ENCODE results near the gene SELL. TPM values are rescaled to one million over a fixed set of nuclear protein-coding genes. Genes with fewer than 3 reads are reported as not detected.
"Not testable (repeated sequence)": the region's sequence is repeated elsewhere in the genome, so short reads cannot be mapped to it uniquely, and the experiment has no call there.

SELL gene
- total RNA-seq, 1 donor from 2014 or later, result 2.5 TPM

- no peaks in the 10 kb centered on the region for H3K36me3 Mint-ChIP-seq
- TF ChIP-seq CTCF (IDR thresholded peaks at IDR 0.05; ENCODE audit: unreplicated experiment), result no peak
- H3K4me1 Mint-ChIP-seq, result peaks cover 15% of the 10 kb centered on the region
- no peak for DNase-seq (ENCODE audit: low spot score in 2 of 2, unreplicated experiment in 2 of 2)
- H3K27ac Mint-ChIP-seq, result no peak overlapping the region
- H3K9me3 Mint-ChIP-seq, result no peaks in the 10 kb centered on the region
- H3K4me3 Mint-ChIP-seq, result no peak overlapping the region
- H3K27me3 Mint-ChIP-seq (ENCODE audit: low read depth), result no peaks in the 10 kb centered on the region
These were observed 27.8 kb downstream of the SELL start for GRCh38 chr1:169683661-169684060.

GRCh38 chr1:169683168-169683567 is 28.3 kb downstream of the SELL start:
- H3K4me3 Mint-ChIP-seq; H3K27ac Mint-ChIP-seq; H3K27me3 Mint-ChIP-seq (ENCODE audit: low read depth); H3K9me3 Mint-ChIP-seq; DNase-seq (ENCODE audit: low spot score in 2 of 2, unreplicated experiment in 2 of 2); H3K36me3 Mint-ChIP-seq: not testable (repeated sequence)
- peaks cover 15% of the 10 kb centered on the region for H3K4me1 Mint-ChIP-seq

- Mint-ChIP-seq H3K27ac (peak overlapping the region; percentile 8), H3K27me3 (ENCODE audit: low read depth) (no peaks in the 10 kb centered on the region), H3K36me3 (no peaks in the 10 kb centered on the region), H3K9me3 (no peaks in the 10 kb centered on the region), H3K4me3 (no peak overlapping the region), H3K4me1 (peaks cover 15% of the 10 kb centered on the region)
- DNase-seq (ENCODE audit: low spot score in 2 of 2, unreplicated experiment in 2 of 2), result no peak
- no peak for TF ChIP-seq CTCF (IDR thresholded peaks at IDR 0.05; ENCODE audit: unreplicated experiment)
These were observed 29.3 kb downstream of the SELL start for GRCh38 chr1:169682071-169682470.

GRCh38 chr1:169681140-169681539 is 30.3 kb downstream of the SELL start:
- H3K4me3 Mint-ChIP-seq, result no peak overlapping the region
- H3K4me1 Mint-ChIP-seq, result peaks cover 15% of the 10 kb centered on the region
- H3K27me3 Mint-ChIP-seq (ENCODE audit: low read depth), result no peaks in the 10 kb centered on the region
- no peak overlapping the region for H3K27ac Mint-ChIP-seq
- TF ChIP-seq CTCF (IDR thresholded peaks at IDR 0.05; ENCODE audit: unreplicated experiment), result no peak
- no peaks in the 10 kb centered on the region for H3K9me3 Mint-ChIP-seq
- no peak for DNase-seq (ENCODE audit: low spot score in 2 of 2, unreplicated experiment in 2 of 2)
- no peaks in the 10 kb centered on the region for H3K36me3 Mint-ChIP-seq

GRCh38 chr1:169680377-169681019 is 30.9 kb downstream of the SELL start:
- Mint-ChIP-seq H3K9me3 (no peaks in the 10 kb centered on the region), H3K27me3 (ENCODE audit: low read depth) (no peaks in the 10 kb centered on the region), H3K36me3 (no peaks in the 10 kb centered on the region), H3K4me3 (no peak overlapping the region), H3K4me1 (peaks cover 15% of the 10 kb centered on the region), H3K27ac (no peak overlapping the region)
- DNase-seq (ENCODE audit: low spot score in 2 of 2, unreplicated experiment in 2 of 2), result no peak
- no peak for TF ChIP-seq CTCF (IDR thresholded peaks at IDR 0.05; ENCODE audit: unreplicated experiment)

GRCh38 chr1:169679692-169680091 is 31.7 kb downstream of the SELL start:
- TF ChIP-seq CTCF (IDR thresholded peaks at IDR 0.05; ENCODE audit: unreplicated experiment), result no peak
- DNase-seq (ENCODE audit: low spot score in 2 of 2, unreplicated experiment in 2 of 2), result no peak
- Mint-ChIP-seq H3K27me3 (ENCODE audit: low read depth) (no peaks in the 10 kb centered on the region), H3K9me3 (no peaks in the 10 kb centered on the region), H3K27ac (no peak overlapping the region), H3K4me3 (no peak overlapping the region), H3K4me1 (peaks cover 15% of the 10 kb centered on the region), H3K36me3 (no peaks in the 10 kb centered on the region)
